Stimulated activated CD8-positive, alpha-beta memory T cell treated with anti-CD3 and anti-CD28 coated beads, Interleukin-7, amount 100 ng/mL, for 24 hours (primary cell): ENCODE measurements around the gene GATAD2A.
A peak's percentile ranks its signal among the peaks of the same experiment; 100 is the strongest.

ENCODE experiments used
- DNase-seq: peaks from one replicate; pipeline ENCODE4 v3.0.0-alpha.2; 2020; ENCODE audit warnings: low read depth

Gene GATAD2A

GRCh38 chr19:19490214-19490968, 84.9 kb downstream of the GATAD2A start:
- DNase-seq, result peak; percentile 58

DNA sequence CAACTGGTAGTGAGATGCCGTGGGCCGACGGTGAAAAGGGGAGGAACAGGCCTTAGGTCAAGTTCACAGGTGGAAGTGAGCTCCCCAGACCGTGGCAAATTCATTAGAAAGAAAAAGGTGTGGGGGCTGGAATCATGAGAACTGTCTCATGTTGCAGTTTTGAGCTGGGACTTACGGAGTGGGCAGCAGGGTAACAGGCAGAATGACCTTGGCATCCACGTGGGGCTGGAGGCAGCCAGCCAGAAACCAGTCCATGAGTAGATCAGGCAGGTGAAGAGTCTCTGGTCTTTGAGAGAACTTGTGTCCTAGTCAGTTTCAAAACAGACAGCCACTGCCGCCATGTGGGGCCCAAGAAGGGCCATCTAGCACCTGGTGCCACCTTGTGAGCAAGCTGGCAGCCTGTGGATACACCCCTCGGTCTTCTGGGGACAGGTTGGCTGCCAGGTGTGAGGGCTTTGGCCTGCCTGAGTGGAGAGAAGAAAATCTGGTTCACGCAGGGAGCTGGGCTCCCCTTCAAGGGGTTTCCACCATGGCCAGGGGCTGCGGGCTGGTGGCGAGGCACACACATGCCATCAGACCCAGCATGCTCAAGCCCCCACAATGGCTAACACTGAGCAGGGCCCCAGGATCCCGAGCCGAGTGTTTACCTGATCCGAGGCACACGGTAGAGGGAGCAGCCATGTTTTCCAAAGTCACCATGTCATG, 86.0 kb downstream of the GATAD2A start:
- no peak for DNase-seq

DNA sequence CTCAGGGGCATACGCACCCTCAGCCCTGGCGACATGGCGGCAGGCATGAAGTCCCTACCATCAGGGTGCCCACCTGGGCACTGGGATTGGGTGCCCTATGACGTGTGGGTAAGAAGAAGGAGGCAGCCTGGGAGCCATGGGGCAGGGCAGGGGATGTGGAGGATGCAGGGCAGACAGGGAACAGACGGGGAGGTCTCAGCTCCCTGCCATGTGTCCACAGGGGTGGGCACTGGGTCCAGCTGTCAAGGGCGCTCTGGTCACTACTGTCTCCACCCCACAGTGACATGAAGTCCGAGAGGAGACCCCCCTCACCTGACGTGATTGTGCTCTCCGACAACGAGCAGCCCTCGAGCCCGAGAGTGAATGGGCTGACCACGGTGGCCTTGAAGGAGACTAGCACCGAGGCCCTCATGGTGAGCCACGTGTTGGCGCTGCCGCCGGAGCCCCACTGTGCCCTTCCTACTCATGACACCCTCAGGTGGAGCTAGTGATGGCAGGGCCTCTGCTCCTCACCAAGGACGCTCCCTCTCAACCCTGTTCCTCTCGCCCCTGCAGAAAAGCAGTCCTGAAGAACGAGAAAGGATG, 86.6 kb downstream of the GATAD2A start:
- DNase-seq, result no peak

DNA sequence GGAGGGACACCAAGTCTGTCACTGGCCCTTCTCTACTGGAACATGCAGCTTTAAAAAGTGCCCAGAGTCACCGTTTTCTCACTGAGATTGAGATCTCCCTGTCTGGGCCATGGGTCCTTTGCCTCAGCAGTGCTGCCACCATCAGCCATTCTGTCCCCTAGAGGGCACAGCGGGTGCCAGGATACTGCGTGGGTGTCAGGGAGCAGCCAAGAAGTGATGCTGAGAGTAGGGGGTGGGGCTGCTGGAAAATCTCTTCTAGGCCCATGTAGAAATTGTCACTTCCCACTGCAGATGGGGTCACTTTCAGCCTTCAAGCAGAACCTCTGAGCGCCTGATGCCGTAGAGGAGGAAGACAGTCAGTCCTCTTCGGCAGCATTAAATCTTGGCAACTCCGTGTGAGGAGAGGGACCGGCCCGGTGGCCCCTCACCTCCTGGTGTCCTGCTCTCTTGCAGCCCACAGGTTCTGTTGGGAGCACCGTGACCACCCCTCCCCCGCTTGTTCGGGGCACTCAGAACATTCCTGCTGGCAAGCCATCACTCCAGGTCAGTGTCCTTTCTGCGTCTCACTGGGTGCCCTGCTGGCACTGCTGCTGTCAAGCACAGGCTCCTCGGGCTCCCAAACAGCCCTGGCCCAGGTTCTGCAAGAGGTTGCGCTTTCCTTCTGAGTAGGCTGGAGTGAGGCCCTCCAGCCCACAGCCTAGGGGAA, 88.5 kb downstream of the GATAD2A start:
- DNase-seq, result no peak

GRCh38 chr19:19495614-19496603, 90.4 kb downstream of the GATAD2A start:
- DNase-seq, result no peak

DNA sequence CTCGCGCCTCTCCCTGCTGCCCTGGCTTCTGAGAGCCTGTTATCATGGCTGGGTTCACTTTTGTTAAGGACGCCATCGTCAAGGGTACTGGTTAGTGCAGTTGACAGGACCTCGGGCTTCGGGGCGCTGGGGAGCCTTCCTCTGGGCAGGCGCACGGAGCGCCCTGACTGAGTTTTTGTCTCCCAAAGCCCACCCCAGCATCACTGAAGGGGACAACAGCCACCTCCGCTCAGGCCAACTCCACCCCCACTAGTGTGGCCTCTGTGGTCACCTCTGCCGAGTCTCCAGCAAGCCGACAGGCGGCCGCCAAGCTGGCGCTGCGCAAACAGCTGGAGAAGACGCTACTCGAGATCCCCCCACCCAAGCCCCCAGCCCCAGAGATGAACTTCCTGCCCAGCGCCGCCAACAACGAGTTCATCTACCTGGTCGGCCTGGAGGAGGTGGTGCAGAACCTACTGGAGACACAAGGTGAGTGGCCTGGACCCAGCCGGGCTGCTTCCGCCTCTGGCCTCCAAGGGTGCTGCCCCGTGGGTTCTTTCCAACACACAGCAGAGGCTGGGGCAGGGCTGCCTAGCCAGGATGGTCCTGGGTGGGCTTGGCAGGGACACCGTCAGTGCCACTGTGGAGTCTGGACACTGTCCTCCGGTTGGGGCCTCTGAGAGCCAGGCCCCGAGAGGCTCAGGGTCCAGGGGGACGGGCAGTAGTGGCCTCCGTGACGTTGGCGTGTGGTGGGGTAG, 92.9 kb downstream of the GATAD2A start:
- no peak for DNase-seq

DNA sequence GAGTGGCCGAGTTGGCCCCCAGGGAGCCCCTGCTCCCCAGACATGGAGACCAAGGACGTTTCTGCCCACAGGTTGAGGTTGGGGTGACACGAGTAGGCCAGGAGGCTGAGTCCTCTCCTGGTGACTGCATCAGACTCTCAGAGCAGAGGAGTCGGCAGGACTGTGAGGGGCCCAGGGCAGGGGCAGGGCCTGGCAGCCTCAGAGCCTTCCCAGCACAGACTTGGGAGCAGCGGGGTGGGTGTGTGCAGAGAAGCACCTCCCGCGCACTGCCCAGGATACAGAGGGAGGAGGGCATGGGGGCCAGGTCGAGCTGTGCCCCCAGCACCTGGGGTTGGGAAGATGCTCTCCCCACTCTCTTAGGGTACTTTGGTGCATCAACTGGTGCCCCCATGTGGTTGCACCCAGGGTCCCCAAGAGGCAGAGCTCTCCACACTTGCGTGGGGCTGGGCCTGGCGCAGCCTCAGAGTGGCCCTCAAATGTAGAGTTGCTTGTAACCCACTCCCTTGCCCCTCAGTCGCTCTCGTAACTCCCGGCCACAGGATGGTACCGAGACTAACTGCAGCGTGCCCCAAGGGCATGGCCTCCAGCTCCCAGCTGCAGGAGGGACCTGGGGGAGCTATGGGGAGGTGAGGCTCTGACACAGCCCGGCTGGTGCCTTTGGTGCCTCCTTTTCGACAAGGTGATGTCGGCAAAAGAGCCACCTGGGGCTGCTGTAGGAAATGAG, 94.0 kb downstream of the GATAD2A start:
- DNase-seq, result no peak

- no peak for DNase-seq
These were observed 95.6 kb downstream of the GATAD2A start for GRCh38 chr19:19500975-19501644.

DNA sequence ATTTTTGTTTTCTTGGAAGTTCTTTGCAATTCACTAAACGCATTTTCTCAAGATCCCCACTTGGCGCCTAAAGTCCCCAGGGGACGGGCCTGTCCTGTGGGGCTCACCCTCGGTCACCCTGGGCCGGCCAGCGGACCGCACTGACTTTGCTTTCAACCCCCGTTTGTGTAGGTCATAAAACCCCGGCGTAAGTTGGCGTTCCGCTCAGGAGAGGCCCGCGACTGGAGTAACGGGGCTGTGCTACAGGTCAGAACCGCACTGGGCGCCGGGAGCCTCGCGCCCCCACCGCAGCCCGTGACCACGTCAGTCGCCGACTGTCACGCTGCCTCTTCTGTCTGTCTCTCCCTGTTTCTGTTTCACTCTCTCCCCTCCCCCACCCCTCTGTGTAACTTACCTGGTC, 96.3 kb downstream of the GATAD2A start:
- no peak for DNase-seq

DNA sequence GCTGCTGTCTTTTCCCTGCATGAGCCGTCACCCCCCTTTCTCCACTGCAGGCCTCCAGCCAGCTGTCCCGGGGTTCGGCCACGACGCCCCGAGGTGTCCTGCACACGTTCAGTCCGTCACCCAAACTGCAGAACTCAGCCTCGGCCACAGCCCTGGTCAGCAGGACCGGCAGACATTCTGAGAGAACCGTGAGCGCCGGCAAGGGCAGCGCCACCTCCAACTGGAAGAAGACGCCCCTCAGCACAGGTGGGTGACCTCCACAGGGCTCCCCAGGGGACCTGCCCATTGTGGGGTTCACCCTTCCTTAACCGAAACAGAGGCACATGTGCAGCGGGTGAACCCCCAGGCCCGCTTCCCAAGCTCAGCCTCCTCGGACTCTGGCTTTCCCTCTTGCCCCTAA, 96.8 kb downstream of the GATAD2A start:
- no peak for DNase-seq

DNA sequence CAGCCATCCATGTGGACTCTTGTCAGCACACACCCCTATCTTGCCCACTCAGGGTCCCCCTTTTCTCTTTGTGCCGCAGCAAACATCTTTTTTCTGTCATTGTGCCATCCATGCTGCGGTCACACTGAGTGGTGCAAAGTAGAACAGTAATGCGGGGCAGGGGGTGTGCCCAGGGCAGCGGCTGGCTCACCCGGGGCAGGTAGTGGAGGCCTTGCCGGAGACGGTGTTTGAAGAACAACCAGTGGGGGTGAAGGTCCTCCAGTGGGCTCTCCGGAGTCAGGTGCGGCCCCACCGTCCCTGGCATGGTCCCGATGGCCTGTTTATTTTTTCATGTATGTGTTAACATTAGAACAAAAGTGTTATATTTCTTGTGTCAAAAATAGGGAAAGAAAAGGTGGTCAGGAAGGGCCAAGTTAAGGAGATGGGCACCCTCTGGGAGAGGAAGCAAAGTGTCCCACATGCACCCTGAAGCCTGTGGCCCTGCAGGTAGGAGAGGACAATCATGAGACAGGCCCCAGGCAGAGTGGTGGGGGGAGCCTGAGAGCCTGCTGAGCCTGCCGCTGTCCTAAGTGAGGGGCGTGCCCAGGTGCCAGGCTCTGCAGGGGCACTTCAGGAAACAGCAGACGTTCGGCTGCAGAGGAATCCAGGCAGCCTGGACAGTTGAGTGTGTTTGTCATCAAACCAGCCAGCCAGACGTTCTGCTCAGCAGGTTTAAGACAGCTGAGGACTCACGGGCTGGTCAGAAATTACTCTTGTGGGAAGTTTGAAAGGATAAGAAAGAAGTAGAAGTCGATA, 97.5 kb downstream of the GATAD2A start:
- no peak for DNase-seq

DNA sequence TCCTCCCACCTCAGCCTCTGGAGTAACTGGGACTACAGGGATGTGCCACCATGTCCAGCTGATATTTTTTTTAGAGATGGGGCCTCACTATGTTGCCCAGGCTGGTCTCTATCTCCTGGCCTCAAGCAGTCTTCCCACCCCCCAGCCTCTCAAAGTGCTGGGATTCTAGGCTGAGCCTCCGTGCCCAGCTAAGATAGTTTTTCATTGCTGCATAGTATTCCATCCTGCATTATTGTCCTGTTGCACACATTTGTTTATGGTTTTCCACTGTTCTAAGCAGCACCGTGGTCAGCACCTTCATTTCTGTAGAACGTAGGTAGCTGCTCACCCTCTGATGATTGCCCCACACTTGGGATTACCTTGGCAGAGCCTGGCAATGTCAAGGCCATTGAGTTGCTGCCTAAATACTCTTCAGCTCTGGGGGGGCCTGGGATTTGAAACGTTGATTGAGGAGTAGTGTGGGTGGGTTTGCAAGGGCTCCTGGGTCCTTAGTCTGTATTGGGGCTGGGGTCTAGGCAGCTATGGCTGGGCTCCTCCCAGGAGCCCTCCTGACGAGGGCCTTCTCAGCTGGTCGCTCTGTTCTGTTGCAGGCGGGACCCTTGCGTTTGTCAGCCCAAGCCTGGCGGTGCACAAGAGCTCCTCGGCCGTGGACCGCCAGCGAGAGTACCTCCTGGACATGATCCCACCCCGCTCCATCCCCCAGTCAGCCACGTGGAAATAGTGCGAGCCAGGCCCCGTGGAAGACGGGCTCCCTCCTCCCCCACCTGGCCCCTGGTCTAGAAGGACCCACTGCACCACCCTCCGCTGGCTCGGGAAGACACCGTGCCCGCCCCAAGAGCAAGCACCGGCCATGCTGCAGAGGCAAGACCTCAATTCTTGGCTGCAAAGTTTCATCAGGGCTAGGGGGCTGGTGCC, 99.5 kb downstream of the GATAD2A start:
- no peak for DNase-seq

DNA sequence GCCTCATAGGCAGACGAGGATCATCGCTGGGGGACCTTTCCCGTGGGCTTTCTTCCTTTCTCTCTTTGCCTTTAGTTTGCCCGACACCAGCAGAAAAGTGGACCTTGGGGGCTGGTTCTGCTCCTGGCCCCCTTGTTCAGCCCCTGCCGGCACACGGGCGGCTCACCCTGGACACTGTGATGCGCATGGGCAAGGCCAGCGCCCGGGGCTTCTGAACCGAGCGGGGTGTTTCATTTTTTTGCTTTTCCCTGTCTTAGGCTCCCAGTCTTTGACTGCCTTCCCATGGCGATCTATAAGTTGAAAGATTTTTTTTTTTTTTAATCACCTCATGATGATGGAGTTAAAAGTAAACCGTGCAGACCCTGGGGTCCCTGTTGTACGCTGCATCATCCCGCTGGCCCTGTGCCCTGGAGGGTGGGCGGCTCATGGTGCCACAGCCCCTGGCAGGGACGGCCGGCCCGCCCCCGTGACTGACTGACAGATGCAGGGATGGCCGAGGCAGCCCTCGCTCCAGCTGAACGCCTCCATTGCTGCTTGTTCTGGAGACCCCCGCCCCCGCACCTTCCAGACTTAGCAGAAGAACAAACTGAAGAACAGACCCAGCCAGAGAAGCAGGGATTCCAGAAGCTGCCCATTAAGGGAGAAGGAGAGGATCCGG, 100.3 kb downstream of the GATAD2A start:
- DNase-seq, result no peak

GRCh38 chr19:19506592-19506991, 101.1 kb downstream of the GATAD2A start:
- no peak for DNase-seq

- DNase-seq, result no peak
These were observed 101.9 kb downstream of the GATAD2A start for GRCh38 chr19:19507354-19507753.

DNA sequence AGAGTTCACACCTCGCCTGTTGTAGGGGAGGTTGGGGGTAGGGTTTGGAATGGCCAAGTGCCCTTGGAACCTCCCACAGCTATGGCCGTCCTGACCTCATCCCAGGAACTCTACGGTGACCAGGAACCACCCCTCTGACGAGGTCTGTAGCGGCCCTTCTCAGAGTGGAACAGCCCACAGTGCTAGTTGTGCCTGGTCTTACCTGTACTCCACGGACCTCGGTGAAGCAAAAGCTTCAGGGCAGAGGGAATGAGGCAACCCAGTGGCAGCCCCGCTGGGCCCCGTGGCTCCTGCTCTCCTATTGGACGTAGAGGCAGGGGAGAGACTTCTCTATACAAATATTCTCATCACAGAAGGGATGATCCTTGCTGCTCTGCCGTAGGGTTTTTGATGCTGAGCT, 102.7 kb downstream of the GATAD2A start:
- no peak for DNase-seq

DNA sequence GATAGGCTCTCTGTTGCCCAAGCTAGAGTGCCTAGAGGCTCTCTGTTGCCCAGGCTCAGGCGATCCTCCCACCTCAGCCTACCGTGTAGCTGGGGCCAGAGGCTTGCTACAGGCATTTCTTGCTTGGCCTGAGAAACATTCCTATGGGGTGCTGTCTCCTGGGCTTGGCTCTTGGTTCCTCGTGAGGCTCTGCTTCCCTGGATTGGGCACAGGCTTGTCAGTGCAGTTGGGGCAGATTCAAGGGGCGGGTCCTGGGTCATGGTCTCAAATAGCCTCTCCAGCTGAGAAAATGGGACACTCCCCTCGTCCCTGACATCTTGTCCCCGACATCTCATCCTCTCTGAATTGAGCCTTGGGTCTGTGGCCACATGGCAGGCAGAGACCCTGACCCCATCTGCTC, 105.0 kb downstream of the GATAD2A start:
- DNase-seq, result no peak
